NCI-H2171 treated with DMSO at 0.1 percent for 48 hours (cell line): ENCODE results near the gene F8.

Source experiments
- DNase-seq: peaks from one replicate; lab custom pipeline; 2025; lab: John Stamatoyannopoulos, UW

F8 gene

DNA sequence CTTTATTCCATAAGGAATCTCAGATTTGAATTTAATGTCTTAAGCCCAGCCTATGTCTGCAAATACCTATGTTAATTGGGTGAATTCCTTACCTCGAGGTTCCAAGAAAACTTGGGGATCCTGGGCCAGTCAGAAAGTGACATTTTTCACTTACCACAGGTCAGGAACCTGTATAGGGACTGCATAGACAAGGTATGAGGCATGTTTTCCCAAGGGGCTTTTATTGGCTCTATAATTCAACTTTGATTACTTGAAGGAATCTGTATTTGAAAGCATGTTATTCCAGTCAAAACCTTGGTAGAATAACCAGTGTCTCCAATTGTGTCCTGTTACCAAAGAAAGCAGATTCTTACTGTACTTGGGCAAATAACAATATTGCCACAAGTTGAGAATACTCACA is 208.7 kb downstream of the F8 start:
- DNase-seq: no peak

DNA sequence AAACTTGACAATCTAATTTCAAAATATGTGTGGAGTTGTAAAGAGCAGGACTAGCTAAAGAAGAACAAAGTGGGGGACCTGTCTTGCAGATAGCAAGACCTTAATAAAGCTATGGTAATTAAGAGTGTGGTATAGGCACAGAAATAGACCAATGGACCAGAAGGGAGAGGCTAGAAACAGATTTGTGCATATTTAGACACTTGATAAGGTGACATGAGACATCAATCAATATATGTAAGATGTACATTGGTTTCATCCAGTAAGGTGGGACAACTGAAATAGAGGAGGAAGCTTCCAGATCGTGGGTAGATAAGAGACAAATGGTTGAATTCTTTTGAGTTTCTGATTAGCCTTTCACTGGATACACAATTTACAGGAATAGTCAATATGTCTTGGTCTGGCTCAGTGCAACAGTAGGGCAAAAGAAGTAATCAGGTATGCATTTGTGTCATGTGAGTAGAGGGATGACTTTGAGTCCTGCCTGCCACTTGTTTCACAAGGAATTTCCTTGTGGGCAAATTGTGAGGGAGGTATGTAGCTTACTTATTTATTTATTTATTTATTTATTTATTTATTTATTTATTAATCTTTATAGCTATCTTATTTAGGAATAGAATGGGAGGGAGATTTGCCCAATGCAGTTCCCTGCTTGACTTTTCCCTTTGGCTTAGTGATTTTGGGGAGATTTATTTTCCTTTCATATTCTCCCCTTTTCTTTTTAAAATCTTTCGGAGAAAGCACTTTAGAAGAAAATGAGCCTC is 210.0 kb downstream of the F8 start:
- no peak for DNase-seq

DNA sequence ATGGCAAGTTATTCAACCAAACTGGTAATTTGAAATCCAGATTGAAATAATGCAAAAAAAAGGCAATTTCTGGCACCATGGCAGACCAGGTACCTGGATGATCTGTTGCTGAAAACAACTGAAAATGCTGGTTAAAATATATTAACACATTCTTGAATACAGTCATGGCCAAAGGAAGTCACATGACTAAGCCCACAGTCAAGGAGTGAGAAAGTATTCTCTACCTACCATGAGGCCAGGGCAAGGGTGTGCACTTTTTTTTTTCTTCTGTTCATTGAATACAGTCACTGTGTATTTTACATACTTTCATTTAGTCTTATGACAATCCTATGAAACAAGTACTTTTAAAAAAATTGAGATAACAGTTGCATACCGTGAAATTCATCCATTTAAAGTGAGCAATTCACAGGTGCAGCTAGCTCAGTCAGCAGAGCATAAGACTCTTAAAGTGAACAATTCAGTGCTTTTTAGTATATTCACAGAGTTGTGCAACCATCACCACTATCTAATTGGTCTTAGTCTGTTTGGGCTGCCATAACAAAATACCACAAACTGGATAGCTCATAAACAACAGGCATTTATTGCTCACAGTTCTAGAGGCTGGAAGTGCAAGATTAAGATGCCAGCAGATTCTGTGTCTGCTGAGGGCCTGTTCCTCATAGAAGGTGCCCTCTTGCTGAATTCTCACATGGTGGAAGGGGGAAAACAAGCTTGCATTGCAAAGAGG is 212.4 kb downstream of the F8 start:
- no peak for DNase-seq

DNA sequence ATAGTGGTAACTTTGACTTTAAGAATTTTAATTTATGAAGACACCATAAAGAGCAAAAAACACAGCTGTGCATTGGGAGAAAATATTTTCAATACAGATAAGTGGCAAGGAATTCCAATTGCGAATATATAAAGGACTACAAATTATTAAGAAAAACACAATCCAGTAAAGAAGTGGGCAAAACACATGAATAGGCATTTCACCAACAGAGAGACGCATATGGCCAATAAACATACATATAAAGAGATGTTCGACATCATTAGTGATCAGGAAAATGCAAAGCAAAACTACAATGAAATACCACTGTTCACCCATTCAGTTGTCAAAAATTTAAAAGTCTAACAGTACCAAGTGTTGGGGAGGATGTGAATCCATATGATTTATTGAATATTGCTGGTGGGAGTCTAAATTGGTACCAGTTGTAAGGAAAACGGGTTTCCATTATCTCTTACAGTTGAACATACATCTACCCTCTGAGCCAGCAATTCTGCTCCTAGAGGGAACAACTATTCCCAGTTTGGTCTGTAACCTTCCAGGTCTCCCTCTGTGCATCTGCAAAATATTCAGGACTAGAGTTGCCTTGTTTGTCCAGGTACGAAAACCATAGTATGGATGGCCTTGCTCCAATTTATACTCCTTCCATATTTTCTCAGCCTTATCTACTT is 215.6 kb downstream of the F8 start:
- no peak for DNase-seq

DNA sequence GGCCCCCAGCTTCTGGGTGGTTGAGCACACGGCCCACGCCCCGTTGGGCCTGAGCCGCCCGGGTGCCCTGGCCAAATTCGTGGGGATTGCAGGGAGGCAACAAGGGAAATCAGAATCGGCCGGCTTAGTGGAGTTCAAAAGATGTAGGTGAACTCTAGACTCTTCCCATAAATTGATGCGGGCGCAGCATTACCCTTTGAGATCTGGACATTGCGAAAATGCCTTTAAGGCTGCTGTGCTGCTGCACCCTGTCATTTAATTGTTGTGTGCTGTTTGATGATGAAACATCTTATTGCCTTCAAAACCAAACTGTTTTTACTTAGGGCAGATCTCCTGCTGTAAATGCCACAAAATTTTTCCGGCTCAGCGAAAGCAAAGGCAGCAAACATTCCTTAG is 216.8 kb downstream of the F8 start:
- DNase-seq: peak; percentile 28

DNA sequence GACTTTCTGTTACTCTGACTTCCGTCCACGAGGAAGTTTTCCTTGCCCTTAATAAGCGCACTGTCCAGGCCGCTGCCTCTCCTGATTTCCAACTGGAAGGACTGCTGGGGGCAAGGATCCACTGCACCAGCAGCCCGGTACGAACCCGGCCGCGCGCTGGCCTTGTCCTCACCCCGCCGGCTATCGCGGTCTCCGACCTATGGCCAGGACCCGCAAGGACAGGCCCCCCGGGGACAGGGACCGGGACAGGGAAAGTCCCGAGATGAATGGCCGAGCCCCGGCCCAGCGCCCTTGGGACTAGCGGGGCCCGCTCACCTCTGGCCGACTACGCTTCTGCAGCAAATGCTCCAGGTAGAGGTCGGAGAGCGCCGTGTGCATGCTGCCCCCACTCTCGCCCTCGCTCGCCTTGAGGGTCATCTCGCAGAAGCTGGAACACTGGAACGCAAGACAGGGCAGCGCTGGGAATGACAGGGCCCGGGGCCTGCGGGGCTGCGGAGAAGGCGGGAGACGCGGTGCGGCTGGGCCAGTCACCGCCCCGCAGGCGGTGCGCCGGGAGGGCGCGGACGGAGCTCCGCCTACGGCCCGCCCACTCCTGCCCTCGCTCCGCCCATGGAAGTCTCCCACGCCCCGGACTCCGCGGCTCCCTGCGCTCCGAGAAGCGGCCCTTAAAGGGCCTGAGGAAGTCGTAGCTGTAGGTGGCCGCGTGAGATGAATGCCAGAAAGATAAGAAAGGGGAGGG is 217.4 kb downstream of the F8 start, which contains the start of gene MPP1:
Gene MPP1, minus strand, starts transcription at position 529 of the 739 bp plus-strand sequence. Its CDS starts 112 bp downstream, at position 417.
- peak; percentile 62 for DNase-seq

DNA sequence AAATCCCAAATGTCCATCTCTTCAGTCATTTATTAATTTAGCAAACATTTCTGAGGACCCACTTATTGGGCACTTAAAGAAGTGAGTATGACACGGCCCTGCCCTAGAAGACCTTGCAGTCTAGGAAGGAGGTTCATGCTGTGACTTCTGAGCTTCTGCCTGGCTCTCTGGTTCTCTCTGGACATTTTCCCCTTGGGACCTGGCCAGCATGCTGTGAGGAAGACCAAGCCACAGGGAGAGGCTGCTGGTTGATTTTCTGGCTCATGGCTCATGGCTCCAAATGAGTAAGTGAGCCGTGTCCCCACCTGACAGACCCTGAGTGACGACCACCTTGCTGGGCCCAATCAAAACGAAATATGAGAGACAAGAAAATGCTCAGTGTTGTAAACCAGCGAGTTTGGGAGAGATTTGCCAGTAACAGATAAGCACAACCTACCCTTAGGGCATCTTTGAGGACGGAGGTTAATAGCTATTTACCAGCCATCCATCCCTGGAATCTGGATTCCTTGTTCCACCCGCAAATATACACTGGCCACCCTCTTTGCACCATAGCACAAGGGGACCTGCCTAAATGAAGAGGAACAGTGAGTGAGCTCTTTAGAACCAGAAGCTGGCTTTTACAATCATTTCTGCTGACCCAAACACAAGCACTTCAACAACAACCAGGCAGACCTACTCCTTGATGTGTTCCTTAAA is 218.1 kb downstream of the F8 start:
- no peak for DNase-seq

DNA sequence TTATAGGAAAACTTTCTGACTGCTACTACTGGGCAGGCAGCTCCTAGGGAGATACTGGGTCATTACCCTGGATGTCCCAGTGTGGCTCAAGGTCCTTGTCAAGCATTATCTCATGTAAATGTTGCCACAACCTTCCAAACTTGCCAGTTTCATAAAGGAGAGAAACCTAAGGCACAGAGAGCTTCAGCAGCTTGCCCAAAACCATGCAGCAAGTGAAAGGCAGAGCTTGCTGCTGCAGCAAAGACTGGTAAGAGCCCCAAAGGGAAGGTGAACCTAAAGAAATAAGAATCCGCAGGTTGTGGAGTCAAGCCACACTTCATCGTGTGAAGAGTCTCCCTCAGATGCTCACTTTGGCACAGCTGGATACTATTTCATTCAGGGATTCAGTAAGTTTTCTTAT is 219.6 kb downstream of the F8 start:
- no peak for DNase-seq

DNA sequence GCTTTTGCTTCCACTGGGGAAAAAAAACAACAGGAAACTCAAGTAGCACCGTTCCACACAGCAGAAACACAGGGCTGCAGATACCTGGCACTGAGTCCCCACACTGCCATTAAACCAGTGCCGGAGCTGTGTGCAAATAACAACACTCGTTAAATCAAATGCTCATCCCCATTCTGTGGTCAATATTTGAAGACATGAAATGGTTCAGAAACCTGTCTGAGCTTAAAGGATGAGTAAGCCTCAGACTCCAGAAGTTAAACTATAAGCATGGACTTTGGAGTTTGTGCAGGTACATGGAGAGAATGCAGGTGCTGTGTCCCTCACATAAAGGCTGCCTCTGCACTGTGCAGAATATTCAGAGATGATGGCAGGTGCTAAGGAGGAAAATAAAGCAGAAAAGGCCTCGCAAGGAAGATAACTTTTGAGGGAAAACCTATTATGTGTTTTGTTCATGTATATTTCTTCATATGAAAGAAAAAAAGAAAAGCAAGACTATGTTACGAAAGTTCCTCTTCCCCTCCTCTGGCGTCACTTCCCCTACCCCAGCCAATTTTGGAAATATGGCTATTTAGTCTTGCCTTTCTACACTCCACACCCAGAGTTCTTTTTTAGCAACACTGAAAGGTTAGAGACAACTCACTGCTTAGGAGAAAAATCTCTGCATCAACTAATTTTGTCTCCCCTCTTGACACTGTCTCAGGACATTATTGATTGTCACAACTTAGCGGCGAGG is 221.9 kb downstream of the F8 start:
- no peak for DNase-seq

DNA sequence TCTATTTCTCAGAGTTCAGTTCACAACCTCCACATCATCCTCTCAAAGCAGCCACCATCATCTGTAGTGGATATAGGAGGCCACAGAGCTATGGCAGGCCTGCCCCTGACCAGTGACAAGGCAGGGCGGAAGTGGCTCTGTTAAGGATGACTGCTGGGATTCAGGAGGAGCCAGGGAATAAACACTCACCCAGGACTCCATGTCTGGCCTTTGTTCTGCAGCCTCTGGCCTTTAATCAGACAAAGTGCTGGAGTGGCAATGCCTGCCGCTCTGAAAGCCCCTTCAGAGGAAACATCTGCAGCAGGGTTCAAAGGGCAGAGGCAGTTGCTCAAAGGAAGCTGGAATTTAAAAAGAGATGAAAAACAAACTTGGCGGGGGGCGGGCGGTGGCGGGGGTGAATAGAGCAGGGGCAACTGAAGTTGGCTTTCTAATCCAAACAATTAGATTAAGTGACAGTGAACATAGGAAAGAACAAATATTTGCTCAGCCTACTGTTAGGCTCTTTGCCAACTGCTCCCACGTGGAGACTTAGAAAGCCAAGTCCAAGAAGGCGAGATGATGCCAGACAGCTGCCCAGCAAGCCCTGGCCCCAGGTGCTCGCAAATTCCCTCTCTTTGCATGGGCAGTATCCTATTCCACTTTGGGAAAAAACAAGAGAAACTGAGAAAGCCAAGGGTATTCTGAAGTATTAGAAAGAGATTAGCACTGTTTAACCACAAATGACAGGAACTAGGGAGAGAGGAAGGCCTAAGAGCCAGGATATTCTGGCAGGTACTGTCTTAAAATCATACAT is 222.8 kb downstream of the F8 start:
- peak; percentile 51 for DNase-seq

DNA sequence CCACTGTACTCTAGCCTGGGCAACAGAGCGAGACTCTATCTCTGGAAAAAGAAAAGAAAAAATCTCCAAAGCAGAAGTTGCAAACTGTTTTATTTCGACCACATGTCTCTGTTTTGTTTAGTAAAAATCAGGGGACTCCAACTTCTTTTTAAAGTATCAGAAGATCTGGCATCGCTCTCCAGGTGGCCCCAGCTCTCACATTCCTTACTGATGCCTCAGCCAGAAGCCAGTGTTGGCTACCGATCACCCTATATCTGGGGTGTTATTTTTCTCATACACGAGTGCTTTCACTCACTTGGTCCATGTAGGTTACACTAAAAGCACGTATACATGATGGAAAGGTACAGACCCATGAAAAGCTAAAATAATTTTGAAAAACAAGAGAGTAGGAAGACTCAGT is 225.5 kb downstream of the F8 start:
- no peak for DNase-seq

DNA sequence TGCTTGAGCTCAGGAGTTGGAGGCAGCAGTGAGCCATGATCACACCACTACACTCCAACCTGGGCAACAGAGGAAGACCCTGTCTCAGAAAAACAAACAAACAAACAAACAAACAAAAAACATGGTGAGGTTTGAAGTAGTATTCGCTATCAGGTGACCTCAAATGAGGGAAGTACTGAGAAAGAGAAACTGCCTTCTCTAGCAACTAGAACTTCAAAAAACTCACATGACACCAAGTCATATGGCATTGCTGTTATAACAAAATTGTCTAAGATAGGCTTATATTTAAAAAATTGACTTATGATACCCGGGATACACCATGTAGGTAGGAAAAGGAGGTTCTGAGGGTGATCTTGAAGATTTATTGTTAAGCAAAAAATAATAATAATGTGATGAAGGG is 227.5 kb downstream of the F8 start:
- DNase-seq: no peak

DNA sequence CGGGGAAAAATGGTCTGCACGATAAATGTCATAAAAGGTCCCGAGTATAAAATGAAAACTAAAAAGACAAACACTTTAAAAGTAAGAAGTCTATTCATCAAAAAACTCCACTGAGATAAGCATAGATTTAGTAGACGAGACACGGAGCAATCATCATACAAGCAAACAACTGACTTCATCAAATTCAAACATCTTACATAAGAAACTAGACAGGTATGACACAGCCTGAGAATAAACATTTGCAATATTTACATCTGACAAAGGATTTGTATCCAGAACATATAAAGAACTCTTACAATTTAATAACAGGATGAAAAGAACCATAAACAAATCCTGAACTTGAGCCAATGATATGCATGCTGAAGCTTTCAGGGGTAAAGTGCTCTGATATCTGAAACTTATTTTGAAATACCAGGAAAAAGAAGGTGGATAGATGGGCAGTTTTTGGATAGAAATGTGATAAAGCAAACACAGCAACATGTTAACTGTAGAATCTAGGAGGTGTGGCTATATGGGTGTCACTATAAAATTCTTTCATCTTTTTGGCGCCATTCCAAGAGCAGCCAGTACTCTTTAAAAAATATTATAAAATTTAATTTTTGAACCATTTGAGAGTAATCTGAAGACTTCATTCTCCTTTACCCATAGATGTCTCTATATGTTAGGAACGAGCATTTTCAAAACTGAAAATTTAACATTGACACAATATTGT is 229.3 kb downstream of the F8 start:
- DNase-seq: no peak

DNA sequence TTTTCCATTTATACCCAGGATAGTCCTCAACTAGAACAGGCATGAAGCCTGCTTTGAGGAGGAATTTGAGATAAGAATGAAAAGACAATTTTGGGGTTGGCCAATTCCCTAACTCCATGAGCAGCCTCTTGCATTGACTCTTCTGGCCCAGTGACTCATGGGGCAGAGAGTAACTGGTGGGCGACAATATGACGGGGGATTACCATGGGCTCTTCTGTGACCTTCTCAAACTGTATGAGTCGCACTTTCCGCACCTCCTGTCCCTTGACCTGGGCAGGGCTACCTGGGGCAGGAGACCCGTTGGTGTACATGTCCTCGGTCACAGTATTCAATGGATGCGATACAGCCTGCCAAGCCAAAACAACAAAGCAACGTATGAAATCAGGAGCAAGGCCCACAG is 230.6 kb downstream of the F8 start:
- DNase-seq: no peak

DNA sequence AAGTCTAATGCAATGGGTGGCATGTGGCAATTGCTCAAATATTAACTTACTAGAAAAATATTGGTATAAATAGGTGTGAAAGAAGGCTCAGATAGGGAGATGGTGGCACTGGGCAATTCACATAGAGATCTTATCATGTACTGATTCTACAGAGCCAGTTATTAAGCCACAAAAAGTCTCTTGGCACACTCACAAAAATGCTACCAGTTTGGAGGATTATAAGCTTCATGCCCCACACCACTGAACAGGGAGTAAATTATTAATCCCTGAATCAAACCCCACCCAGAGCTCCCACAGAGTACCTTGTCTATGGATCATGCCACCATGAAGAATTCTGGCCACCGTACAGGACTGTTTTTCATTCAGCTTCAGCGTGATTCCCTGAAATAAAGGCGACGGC is 231.1 kb downstream of the F8 start:
- DNase-seq: no peak
